ENCODE measurements around the gene FBXO36.
A peak's percentile ranks its signal among the peaks of the same experiment; 100 is the strongest.
"Not testable (repeated sequence)": the region's sequence is repeated elsewhere in the genome, so short reads cannot be mapped to it uniquely, and the experiment has no call there.

Gene FBXO36, protein sequence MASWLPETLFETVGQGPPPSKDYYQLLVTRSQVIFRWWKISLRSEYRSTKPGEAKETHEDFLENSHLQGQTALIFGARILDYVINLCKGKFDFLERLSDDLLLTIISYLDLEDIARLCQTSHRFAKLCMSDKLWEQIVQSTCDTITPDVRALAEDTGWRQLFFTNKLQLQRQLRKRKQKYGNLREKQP

DNA sequence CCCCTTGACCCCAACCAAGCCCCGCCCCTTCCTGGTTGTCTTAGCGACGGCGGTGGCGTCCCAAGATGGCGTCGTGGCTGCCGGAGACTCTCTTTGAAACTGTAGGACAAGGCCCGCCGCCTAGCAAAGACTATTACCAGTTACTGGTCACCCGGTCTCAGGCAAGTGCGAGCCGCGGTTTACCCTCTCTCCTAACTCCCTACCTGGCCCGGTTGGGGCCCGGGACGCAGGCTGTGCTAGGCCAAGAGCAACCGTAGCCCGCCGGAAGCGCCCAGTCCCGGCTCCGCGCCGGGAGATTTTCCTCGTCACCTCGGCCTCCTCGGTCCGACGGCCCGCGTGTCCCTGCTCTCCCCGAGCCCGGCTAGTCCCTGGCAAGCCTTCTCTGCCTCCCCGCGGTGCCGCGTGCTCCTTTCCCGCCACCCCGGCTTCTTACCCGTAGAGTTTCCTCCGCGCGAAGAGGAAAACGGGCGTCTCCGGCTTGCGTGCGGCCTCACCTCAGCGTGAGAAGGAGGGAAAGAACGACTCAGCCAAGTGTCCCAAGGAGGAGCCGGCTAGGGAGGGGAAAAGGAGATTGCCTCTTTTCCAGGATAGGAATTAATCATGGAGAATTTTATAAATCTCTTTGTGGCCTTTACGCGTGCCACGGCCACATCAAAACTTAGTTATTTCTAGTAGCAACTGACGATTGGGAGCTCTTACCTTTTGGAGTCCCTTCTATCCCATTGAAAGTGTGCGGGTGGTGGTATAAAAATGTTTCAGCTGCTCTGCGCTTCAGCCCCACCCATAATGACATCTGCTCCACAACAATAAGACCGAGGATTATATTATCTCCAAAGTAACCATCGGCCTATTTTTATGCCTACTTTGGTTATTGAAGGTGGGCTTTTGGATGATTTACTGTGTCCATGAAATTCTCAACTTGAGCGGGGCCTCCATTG, at the start of gene FBXO36:
Gene FBXO36, plus strand, starts transcription at position 55 of the 938 bp plus-strand sequence. Its CDS starts 11 bp downstream, at position 66.
- DNase-seq (ENCODE audit: low read depth in 2 of 2): peak; percentile 86

- no peak for DNase-seq (ENCODE audit: low read depth in 2 of 2)
Observed at GRCh38 chr2:229873123-229873581, 49.2 kb upstream of the FBXO36 start.

DNA sequence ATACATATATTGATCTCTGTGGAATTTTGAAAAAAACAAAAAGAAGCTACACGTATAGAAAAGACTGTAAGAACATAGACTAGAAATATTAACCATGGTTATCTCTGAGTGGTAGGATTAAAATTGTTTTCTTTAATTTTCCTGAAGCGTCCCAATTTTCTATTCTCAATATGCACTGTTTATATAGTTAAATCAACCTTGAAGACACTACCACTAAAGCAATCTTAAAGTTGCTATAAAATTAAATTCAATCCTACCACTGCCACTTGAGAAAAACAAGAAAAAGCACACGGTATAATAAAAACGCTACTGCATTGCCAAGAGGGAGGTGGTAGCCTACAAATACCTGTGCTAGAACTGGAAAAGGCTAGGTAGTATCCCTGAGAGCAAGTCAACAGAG, 47.7 kb upstream of the FBXO36 start:
- no peak for DNase-seq (ENCODE audit: low read depth in 2 of 2)

GRCh38 chr2:229875549-229875948, 46.8 kb upstream of the FBXO36 start:
- DNase-seq (ENCODE audit: low read depth in 2 of 2): no peak

GRCh38 chr2:229879191-229879950, 42.9 kb upstream of the FBXO36 start:
- no peak for DNase-seq (ENCODE audit: low read depth in 2 of 2)

DNA sequence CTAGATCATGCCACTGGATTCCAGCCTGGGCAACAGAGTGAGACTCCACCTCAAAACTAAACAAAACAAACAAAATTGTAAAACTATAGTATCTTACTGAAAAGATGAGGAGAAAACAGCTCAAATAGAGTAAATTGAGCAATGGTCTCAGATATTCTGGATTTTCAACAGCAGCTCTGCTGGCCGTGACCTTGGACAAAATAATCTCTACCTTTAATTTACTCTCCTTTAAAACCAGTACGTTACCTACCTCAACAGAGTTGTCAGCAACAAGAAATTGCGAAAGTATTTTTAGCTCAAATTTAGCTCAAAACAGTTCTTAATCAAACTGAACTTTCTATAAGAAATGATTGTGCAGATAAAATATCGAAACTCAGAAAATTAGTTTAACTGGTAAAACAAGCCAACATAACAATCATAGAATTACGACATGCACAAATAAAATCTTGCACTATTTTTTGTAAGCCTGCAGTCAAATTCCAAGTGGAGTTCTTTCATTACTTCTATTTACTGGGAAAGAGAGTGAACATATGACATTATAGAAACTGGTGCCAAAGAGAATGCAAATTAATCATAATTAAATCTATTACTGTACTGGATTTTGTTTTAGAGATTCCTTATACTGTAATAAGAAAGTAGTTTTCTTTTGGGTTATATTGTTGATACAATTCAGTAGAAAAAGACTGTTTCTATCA, 41.3 kb upstream of the FBXO36 start:
- no peak for DNase-seq (ENCODE audit: low read depth in 2 of 2)

DNA sequence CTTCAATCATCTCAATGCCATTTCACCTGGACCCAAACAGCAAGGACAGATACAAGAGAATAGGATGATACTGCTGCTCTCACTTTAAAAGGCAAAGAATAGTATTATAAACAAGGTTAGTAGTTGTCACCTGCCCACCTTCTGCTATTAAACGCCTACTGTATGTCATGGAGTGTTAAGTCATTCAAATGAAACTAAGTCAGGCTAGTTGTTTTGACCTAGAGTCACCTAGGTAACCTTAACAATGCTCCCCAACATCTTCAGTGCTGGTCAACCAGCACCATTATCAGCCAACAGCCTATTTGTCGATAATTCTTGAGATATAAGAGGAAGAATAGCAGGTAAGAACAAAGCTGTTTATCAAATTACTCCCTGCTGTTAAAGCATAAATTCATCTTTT, 39.7 kb upstream of the FBXO36 start:
- no peak for DNase-seq (ENCODE audit: low read depth in 2 of 2)

DNA sequence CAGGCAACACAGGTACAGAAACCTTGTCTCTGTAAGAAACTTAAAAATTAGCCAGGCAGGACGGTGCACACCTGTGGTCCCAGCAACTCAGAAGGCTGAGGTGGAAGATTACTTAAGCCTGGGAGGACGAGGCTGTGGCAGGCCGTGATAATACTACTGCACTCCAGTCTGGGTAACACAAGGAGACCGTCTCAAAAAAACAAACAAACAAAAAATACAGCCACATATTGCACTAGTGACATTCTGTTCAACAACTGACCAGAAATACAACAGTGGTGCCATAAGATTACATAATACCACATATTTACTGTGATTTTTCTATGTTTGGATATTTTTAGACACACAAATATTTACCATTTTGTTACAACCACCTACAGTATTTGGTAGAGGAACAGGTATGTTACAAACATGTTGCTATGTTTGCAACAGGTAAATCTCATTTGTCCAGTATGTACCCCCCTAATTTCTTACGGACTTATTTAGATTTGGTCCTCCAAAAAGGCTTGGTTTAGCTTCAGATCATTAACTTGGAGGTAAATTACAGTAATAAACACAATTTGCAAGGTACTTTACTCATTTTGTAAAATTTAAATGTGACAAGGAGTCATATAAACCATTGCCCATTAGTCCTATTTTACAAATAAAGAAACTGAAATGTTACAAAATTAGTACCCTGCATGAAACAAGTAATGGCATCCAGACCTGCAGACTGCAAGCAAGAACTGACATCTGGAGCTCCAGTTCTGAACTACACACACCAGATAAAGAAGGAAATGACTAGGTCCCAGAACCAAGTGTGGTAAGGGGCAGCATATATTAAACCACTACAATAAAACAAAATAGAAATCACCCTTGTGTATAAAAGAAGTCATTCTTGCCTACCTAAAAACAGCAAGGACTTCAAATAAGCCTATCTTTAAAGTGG, 37.3 kb upstream of the FBXO36 start:
- DNase-seq (ENCODE audit: low read depth in 2 of 2): no peak

DNA sequence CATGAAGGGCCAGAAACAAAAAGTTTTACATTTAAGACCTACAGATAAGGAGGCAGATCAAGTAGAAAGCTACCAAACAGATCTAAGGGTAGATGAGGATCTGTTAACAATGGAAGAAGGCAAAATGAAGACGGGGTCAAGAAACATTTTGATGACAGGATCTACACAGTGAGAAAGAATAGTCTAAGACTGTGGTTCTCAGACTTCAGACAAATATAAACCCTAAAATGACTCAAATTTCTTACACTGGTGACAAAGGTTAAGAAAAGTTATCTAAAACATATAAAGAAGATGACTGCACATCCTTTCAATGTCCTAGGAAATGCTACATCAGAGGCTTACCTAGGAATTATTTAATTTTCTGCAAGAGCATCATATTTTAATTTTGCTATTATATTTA, 34.9 kb upstream of the FBXO36 start:
- DNase-seq (ENCODE audit: low read depth in 2 of 2): no peak

DNA sequence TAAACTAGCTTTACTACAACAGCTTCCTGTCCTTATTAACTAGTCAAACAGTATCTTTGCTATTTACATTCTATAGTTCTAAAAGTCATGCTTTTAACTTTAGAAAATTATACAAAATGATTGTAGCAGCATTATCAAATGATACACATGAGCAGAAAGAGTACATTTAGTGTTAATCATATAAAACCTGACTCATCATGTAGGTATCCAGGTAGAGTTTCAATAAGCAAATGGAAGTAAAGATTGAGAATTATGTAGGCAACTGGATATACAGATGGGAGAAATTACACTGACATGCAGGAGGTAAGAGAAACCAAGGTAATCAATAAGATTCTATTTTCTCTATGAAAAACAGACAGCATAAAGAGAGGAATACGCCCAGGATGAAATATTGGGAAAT, 34.3 kb upstream of the FBXO36 start:
- DNase-seq (ENCODE audit: low read depth in 2 of 2): no peak

DNA sequence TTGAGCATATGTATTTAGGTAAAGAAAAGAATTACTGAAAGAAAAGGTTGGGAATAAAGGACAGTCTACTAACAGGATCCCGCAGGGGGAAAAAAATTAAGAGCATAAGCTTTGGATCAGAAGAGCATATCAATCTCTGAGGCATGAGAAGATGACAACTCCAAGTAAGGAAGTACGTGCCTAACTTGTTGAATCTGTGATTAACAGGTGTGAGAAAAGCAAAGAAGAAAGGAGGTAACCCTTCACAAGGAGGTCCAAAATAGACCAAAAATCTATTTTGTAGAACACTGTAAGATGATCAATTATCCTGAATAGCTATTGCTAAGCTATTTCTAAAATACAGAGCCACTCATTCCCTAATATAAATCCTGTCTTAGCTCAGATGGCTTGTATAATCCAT, 33.3 kb upstream of the FBXO36 start:
- no peak for DNase-seq (ENCODE audit: low read depth in 2 of 2)

DNA sequence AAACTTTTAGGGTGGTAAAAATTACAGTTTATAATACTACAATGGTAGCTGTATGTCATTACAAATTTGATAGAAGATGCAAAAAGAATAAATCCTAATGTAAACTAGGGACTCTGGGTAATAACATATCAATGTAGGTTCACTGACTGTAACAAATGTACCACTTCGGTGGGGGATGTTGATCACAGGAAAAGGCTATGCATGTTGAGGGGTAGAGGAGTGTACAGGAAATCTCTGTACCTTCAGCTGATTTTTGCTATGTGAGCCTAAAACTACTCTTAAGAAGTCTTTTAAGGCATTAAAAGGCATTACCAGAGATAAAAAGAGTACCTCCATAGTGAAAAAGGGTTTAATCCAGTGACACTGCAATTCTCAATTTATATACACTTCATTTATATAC, 25.4 kb upstream of the FBXO36 start:
- no peak for DNase-seq (ENCODE audit: low read depth in 2 of 2)

- DNase-seq (ENCODE audit: low read depth in 2 of 2): no peak
Observed at GRCh38 chr2:229899604-229900003, 22.7 kb upstream of the FBXO36 start.

DNA sequence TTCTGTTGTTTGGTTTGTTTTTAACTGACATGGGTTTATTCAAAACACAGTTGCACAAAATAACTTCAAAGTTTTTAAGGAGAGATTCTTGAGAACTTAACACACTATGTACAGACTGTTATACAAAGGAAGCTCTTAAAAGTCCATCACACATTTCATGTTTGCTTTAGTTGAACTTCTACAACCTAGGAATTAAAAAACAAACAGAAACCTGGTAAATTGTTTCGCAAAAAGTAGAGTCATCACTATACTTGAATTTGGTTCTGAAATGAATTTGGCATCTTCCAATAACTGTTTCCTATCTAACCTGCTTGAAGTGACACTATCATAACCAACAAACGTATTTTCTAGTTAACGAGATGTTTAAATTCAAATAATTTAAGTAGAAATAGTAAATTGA, 22.3 kb upstream of the FBXO36 start:
- DNase-seq (ENCODE audit: low read depth in 2 of 2): no peak

- not testable (repeated sequence) for DNase-seq (ENCODE audit: low read depth in 2 of 2)
Observed at GRCh38 chr2:229900514-229900913, 21.8 kb upstream of the FBXO36 start.

- no peak for DNase-seq (ENCODE audit: low read depth in 2 of 2)
Observed at GRCh38 chr2:229901819-229902218, 20.5 kb upstream of the FBXO36 start.

DNA sequence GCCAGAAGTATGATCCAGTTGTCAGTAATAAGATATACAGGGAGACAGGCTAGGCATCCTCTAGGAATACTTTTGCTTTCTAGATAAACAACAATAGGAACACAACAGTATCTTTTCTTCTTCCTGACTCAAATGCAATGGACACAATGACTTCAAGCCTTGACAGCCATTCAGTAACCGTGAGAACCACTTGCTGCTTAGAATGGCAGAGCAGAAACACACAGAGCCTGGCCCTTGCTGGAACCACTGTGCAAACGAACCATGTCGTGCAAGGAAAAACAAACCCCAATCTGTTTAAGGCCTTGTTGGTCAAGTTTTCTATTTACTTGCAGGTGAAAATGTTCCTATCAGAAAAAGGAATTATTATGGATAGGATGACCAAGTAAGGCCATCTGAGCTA, 19.3 kb upstream of the FBXO36 start:
- DNase-seq (ENCODE audit: low read depth in 2 of 2): no peak

GRCh38 chr2:229905601-229906000, 16.7 kb upstream of the FBXO36 start:
- DNase-seq (ENCODE audit: low read depth in 2 of 2): no peak

- DNase-seq (ENCODE audit: low read depth in 2 of 2): no peak
Observed at GRCh38 chr2:229909090-229909489, 13.2 kb upstream of the FBXO36 start.

DNA sequence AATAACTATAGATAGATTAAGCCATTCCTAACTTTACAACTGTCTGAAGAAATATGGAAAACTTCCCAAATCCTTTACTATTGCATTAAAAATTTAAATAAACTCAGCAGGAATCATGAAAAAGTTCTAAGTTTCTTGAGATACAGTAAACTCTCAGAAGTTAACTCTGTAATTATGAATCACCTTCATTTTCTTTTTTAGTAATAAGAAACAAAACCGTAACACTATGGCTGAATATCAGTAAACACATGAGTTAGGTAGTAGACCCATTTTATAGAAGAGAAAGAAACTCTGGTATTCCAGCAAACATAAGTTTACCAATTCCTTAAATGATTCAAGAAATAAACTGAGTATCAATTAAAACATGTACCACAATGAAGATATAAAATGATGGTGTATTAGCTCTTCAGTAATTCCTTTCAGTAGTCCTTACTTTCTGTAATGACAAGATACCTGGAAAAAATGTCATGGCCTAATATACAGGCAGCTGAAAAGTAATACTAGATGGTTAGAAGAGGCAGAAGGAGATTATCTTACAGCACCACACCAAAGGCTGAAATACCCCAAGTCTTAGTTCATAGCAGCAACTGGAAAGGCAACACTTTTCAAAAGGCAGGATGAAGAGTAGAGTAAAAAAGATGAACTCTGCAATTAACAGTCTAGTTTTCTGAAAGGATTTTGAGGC, 12.0 kb upstream of the FBXO36 start:
- DNase-seq (ENCODE audit: low read depth in 2 of 2): no peak

Data from stimulated activated CD8-positive, alpha-beta memory T cell treated with anti-CD3 and anti-CD28 coated beads, Interleukin-2, amount 100 ng/mL, for 48 hours (primary cell).